HPDE6-E6E7 (cell line): ENCODE data around the gene CADPS2.

ENCODE experiments used
- DNase-seq: peaks from one replicate; pipeline ENCODE4 v3.0.0; 2011; ENCODE audit warnings: missing footprints; ENCODE audit errors: extremely low spot score

The CADPS2 gene

GRCh38 chr7:122532406-122533269 is 353.6 kb downstream of the CADPS2 start:
- DNase-seq = no peak

DNA sequence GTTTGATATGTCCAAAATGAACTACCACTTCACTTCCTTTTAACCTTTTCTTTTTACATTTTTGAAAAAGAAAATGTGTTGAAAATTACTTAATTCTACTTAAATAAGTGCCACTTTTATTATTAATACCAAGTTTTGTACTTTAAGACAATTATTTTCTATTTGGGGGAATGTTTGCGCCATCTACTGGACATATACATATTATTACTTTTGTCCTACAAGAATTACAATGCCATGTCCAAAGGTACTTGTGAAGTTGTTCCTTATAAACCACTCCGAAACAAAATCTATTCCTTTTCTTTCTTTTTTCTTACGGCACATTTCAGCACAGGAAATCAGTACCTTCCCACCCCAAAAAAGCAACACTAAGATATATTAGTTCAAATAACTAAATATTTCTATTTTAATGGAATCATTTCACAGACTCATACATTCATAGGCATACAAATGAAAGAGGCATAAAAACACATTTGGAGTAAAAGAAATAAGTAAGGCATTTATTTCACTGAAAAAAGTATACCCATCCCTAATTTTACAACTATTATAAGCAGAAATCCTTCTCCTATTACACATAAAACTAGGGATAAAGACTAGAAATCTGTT is 357.3 kb downstream of the CADPS2 start:
- DNase-seq = no peak

DNA sequence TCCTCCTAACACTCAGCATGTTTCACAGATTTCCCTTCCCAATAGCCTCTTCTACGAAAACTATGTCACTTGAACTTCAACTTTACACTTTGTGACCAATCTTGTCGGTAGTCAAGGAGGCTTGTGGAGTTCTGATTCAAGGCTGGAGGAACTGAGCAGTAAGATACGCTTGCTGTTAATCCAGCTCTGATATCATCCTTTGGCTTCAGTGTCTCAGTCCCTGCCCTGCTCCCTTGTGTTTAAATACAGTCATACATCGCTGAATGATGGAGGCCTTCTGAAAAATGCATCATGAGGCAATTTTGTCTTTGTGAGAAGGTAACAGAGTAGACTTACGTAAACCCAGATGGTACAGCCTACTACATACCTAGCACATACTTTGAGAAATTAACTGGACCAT is 360.9 kb downstream of the CADPS2 start:
- DNase-seq = no peak

DNA sequence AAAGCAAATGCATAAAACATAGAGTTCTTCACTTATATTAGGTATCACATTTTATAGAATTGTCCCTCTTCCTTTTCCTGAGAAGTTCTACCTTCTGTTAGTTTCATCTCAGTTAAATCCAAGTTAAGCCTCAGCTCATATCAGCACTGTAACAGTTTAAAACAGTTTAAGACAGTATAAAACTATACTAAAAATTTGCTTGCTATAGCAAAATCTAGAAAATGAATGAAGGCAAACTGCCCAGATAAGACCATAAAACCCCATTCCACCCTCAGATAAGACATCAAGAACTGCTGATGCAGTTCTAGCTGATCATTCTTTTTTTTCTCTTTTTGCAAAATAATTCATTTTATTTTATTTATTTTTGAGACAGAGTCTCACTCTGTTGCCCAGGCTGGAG is 364.5 kb downstream of the CADPS2 start:
- DNase-seq = no peak

- no peak for DNase-seq
Observed at GRCh38 chr7:122520971-122521555, 365.2 kb downstream of the CADPS2 start.

GRCh38 chr7:122518488-122518887 is 367.8 kb downstream of the CADPS2 start:
- no peak for DNase-seq

DNA sequence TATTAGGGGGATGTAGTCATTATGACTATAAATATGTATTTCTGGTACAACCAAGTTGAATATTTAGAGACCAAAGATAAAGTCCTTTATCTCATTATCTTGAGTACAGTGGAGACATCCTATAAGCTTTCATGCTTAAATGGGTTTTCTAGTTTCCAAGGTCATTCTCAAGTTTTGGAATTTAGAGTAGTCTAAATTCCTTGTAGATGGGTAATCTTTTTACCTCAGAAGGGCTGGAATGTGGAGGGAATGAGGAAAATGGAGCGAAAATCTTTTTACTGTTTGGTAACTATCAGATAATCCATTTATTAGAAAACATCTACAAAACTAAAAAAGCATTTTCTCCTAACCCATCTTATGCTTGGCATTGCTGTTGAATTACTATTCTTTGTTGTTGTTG is 368.7 kb downstream of the CADPS2 start:
- no peak for DNase-seq

- DNase-seq = no peak
Observed at GRCh38 chr7:122515404-122515803, 370.9 kb downstream of the CADPS2 start.

DNA sequence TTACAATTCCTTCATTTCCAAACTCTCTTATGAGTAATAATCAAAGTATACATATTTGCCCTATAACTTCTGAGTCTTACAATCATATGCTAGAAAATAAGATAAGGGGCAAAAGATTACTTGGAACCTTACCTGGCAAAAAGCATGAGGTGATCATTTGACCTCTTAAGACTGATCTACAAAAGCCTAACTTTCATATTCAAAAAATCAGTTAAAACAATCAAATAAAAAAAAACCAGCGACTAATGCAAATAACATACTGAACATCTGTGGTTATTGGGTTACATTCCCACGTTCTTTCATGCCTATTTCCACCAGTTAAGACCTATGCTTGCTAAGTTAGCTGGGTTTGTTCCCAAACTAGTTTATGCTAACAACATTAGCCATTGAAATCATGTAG is 375.0 kb downstream of the CADPS2 start:
- DNase-seq = no peak

DNA sequence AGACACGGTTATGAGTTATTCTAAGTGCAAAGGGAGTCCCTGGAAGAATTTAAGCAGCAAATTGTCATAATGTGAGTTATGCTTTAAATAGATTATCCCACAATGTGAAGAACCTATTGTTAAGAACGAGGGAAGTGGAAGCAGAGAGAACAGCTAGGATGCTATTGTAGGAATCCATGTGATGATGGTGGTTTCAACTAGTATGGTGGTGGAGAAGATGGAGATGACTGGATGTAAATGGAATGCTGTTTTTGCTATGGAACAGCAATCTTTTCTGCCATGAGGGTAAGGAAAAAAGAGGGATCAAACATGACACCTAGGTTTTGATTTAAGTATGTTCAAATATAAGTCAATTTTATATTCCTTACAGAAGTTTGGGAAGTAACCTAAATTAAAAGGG is 378.7 kb downstream of the CADPS2 start:
- no peak for DNase-seq

- DNase-seq = no peak
Observed at GRCh38 chr7:122492007-122492406, 394.3 kb downstream of the CADPS2 start.

DNA sequence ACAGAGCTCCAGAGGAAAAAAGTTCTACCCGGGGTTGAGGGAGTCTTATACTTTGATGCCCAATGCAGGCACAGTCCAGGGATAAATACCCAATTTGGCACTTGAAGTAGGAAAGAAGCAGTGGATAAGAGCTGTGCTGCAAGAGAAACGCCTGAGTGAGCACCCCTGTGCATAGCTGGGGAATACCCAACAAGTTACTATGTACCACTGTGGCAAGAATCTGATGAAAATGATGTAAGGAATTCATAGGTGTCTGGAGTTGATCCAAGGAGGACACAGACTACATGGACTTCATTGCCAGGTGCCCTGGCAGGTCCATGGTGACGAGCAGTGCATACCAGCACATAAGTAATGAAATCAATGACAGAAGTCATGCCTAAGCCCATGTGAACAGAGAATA is 398.0 kb downstream of the CADPS2 start:
- DNase-seq = no peak

- no peak for DNase-seq
Observed at GRCh38 chr7:122487131-122487530, 399.1 kb downstream of the CADPS2 start.

- DNase-seq = no peak
Observed at GRCh38 chr7:122485856-122486255, 400.4 kb downstream of the CADPS2 start.

DNA sequence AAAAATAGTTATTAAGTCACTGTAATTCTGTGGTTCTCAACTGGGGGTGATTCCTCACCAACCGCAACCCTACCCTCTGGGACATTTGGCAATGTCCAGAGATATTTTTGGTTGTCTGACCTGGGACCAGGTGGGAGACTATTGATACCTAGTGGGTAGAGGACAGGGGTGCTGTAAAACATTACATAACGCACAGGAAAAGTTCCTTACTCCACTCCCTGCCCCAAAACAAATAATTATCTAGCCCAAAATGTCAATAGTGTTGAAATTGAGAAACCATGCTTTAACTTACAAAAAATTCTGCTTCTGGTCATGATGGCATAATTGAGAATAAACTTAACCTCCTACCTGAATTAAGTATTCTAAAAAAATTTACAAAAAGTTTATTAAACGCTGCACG is 404.0 kb downstream of the CADPS2 start:
- no peak for DNase-seq

DNA sequence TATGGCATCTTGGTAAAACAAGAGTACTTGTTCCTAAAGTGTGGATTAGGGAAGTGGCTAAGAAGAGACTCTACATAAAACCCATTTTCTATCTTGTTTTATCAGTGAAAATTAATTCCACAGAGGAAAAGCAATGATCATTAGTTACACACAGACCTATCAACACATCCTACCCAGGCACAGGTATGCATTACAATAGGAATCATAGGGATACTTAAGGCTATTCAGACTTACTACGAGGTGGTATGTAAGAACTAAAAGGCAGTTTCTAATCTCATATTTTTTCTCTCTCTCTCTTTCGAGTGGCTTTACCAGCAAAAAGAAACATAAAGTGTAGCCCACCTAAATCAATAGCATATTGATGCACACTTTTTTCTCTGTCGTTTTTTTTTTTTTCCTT is 415.4 kb downstream of the CADPS2 start:
- no peak for DNase-seq

DNA sequence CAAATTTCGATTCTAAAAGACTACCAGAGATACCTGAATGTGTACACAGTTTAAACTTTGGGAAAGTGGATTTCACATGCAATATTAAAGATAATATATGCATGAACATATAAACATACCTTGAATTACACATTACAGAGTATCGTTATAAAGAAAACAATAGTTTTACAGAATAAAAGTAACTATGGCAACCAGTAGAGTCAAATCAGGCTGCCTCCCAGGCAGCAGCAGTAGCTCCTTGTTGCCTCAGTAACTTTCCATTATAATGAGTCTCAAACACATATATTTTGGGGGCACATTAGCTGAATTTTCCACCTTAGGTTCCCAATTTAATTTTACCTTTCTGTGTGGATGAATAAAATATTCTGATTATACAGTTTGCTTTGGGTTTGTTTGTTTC is 417.3 kb downstream of the CADPS2 start:
- DNase-seq = no peak

DNA sequence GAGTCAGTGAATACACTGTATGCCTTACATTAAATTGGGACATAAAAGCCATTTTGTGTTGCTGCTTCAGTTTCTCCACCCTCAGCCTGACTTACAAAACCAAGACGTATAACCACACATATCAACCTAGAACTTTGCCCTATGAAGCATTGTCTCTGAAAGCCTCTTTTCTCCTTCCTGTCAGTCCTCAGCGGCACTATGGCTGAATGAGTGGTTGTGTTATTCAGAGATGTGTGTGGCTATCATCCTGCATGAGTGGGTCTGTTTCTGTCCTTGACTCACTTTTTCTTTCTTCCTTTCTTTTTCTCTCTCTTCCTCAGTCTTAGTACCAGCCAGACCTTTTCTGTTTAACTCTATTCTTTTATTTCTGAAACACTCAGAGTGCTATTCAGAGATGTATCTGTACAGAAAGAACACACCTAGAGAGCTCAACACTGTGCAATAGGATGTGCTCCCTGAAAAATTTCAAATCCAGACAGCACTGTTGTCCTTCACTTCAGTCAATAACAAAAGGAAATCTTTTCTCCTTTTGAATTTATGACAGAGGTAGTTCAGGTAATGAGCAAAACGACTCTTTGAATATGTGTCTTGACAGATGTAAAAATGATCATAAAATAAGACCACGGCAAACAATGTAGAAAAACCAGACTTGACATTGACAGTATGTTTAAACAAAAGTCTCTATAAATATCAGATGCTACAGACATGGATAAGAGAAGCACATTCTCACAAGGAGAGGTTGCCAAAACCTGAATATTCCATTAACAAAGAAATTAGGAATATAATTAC is 418.4 kb downstream of the CADPS2 start:
- no peak for DNase-seq

GRCh38 chr7:122465296-122465695 is 421.0 kb downstream of the CADPS2 start:
- no peak for DNase-seq

DNA sequence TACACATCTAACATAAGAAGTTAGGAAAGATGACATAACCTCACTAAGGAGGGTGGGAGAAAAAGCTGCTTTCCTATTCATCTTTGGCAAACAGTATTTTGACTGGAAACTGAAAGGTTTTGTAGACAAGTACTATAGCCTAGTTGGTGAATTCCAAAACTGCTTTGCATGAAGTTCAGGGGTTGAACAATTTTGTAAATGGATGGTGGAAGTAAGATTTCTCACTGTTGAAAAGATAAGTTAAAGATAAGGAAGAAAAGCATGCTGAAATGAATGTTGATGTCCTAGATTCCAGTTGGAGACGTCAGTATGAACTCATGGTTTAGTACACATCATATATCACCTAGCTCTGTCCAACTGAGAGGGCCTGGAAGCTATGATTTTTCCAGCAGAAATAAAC is 422.6 kb downstream of the CADPS2 start:
- DNase-seq = no peak

DNA sequence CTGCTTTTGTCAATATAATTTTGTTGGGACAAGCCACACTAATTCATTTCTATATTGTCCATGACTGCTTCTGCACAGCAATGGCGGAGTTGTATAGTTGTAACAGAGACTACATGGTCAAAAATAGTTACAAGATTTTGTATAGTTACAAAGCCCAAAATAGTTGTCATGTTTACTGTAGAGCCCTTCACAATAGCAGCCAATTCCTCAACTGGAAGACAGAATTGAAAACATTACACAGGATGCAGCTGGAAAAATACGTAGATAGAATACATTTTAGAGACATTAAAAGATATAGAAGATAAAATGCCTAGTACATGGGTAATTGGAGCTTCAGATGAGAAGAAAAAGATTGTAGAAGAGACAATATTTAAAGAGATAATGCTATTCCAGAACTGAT is 425.3 kb downstream of the CADPS2 start:
- DNase-seq = no peak

- no peak for DNase-seq
Observed at GRCh38 chr7:122457969-122458368, 428.3 kb downstream of the CADPS2 start.
